Stimulated activated CD8-positive, alpha-beta memory T cell treated with anti-CD3 and anti-CD28 coated beads, Interleukin-12 subunit alpha, Interleukin-12 subunit beta, amount 100 ng/mL, for 4 hours (primary cell): ENCODE data around the gene ARL4C.

Experiments
- DNase-seq: peaks from one replicate; pipeline ENCODE4 v3.0.0-alpha.2; 2020; ENCODE audit warnings: low read depth

Gene ARL4C

GRCh38 chr2:234500394-234501006 is 3.6 kb upstream of the ARL4C start:
- peak; percentile 34 for DNase-seq

- DNase-seq: no peak
Measured at GRCh38 chr2:234497594-234498235, 834 bp upstream of the ARL4C start.

GRCh38 chr2:234496055-234496834 is 636 bp downstream of the ARL4C start:
- peak; percentile 27 for DNase-seq

- DNase-seq: no peak
Measured at GRCh38 chr2:234495251-234496054, 1.4 kb downstream of the ARL4C start.

- DNase-seq: no peak
Measured at GRCh38 chr2:234494361-234495250, 2.3 kb downstream of the ARL4C start.

- no peak for DNase-seq
Measured at GRCh38 chr2:234493796-234494195, 3.1 kb downstream of the ARL4C start.

- DNase-seq: no peak
Measured at GRCh38 chr2:234492717-234493485, 4.0 kb downstream of the ARL4C start.

GRCh38 chr2:234491897-234492296 is 5.0 kb downstream of the ARL4C start:
- DNase-seq: no peak

GRCh38 chr2:234491281-234491680 is 5.6 kb downstream of the ARL4C start:
- no peak for DNase-seq

GRCh38 chr2:234490271-234491091 is 6.4 kb downstream of the ARL4C start:
- no peak for DNase-seq

GRCh38 chr2:234488913-234489451 is 7.9 kb downstream of the ARL4C start:
- peak; percentile 40 for DNase-seq

- DNase-seq: no peak
Measured at GRCh38 chr2:234488486-234488885, 8.4 kb downstream of the ARL4C start.

- DNase-seq: no peak
Measured at GRCh38 chr2:234487356-234487755, 9.5 kb downstream of the ARL4C start.

GRCh38 chr2:234483568-234484251 is 13.2 kb downstream of the ARL4C start:
- peak; percentile 65 for DNase-seq

- DNase-seq: no peak
Measured at GRCh38 chr2:234481301-234481700, 15.6 kb downstream of the ARL4C start.

- no peak for DNase-seq
Measured at GRCh38 chr2:234480337-234480736, 16.5 kb downstream of the ARL4C start.

GRCh38 chr2:234479465-234479864 is 17.4 kb downstream of the ARL4C start:
- DNase-seq: no peak

- no peak for DNase-seq
Measured at GRCh38 chr2:234478121-234478858, 18.6 kb downstream of the ARL4C start.
